Activated T-cell treated with anti-CD3 and anti-CD28 coated beads, Interleukin-2, amount 50 U/mL, for 1 hour (primary cell): ENCODE data around the gene HNRNPL.
"Not testable (repeated sequence)": the region's sequence is repeated elsewhere in the genome, so short reads cannot be mapped to it uniquely, and the experiment has no call there.

ENCODE experiments used
- DNase-seq: peaks from one replicate; pipeline ENCODE4 v3.0.0-alpha.2; 2020

Gene HNRNPL

GRCh38 chr19:38843175-38843758, 6.5 kb downstream of the HNRNPL start:
- DNase-seq, result no peak

GRCh38 chr19:38842439-38843174, 7.2 kb downstream of the HNRNPL start:
- DNase-seq, result peak; percentile 65

GRCh38 chr19:38841787-38842438, 7.9 kb downstream of the HNRNPL start:
- peak; percentile 69 for DNase-seq

GRCh38 chr19:38841180-38841766, 8.5 kb downstream of the HNRNPL start:
- no peak for DNase-seq

- no peak for DNase-seq
Measured at GRCh38 chr19:38840583-38840968, 9.2 kb downstream of the HNRNPL start.

GRCh38 chr19:38839816-38840582, 9.8 kb downstream of the HNRNPL start:
- no peak for DNase-seq

- no peak for DNase-seq
Measured at GRCh38 chr19:38838986-38839761, 10.6 kb downstream of the HNRNPL start.

GRCh38 chr19:38838208-38838985, 11.4 kb downstream of the HNRNPL start:
- no peak for DNase-seq

GRCh38 chr19:38837656-38838121, 12.1 kb downstream of the HNRNPL start:
- no peak for DNase-seq

GRCh38 chr19:38836983-38837626, 12.7 kb downstream of the HNRNPL start:
- no peak for DNase-seq

- DNase-seq, result no peak
Measured at GRCh38 chr19:38836159-38836982, 13.4 kb downstream of the HNRNPL start.

- DNase-seq, result no peak
Measured at GRCh38 chr19:38834590-38834989, 15.2 kb downstream of the HNRNPL start.

GRCh38 chr19:38834104-38834490, 15.7 kb downstream of the HNRNPL start:
- no peak for DNase-seq

GRCh38 chr19:38833092-38833425, 16.7 kb downstream of the HNRNPL start:
- DNase-seq, result no peak

- DNase-seq, result peak; percentile 35
Measured at GRCh38 chr19:38831142-38831605, 18.6 kb downstream of the HNRNPL start.

- no peak for DNase-seq
Measured at GRCh38 chr19:38830039-38830733, 19.6 kb downstream of the HNRNPL start.

- DNase-seq, result not testable (repeated sequence)
Measured at GRCh38 chr19:38829203-38829602, 20.6 kb downstream of the HNRNPL start.

GRCh38 chr19:38826856-38827551, 22.8 kb downstream of the HNRNPL start:
- no peak for DNase-seq
